ENCODE measurements around the gene FAM53B.

FAM53B gene

GRCh38 chr10:124697837-124698544, 46.2 kb downstream of the FAM53B start:
- no peak overlapping the region for H3K4me3 ChIP-seq
- no peak for DNase-seq (ENCODE audit: low spot score in 2 of 2)
- in situ Hi-C loops (cut with MboI; ENCODE audit: low sequenced_read_pairs), result no loop called here

GRCh38 chr10:124697443-124697836, 46.7 kb downstream of the FAM53B start:
- no peak for DNase-seq (ENCODE audit: low spot score in 2 of 2)
- in situ Hi-C loops (cut with MboI; ENCODE audit: low sequenced_read_pairs), result no loop called here

More at GRCh38 chr10:124697837-124698544, 46.2 kb downstream of the FAM53B start:
- Histone ChIP-seq H3K27me3 (ENCODE audit: low read depth) (no peaks in the 10 kb centered on the region), H3K9me3 (no peaks in the 10 kb centered on the region), H3K36me3 (replicated peaks) (peaks cover 15% of the 10 kb centered on the region), H3K4me1 (peaks cover 8% of the 10 kb centered on the region)

GRCh38 chr10:124696446-124697392, 47.5 kb downstream of the FAM53B start:
- in situ Hi-C loops (cut with MboI; ENCODE audit: low sequenced_read_pairs), result no loop called here
- H3K4me1 ChIP-seq, result peaks cover 21% of the 10 kb centered on the region
- no peak for DNase-seq (ENCODE audit: low spot score in 2 of 2)
- H3K9me3 ChIP-seq, result no peaks in the 10 kb centered on the region
- H3K27me3 ChIP-seq (ENCODE audit: low read depth), result no peaks in the 10 kb centered on the region
- H3K4me3 ChIP-seq, result no peak overlapping the region
- peaks cover 12% of the 10 kb centered on the region for H3K36me3 ChIP-seq (replicated peaks)

More at GRCh38 chr10:124697443-124697836, 46.7 kb downstream of the FAM53B start:
- Histone ChIP-seq H3K36me3 (replicated peaks) (peaks cover 15% of the 10 kb centered on the region), H3K27me3 (ENCODE audit: low read depth) (no peaks in the 10 kb centered on the region), H3K9me3 (no peaks in the 10 kb centered on the region), H3K4me3 (no peak overlapping the region), H3K4me1 (peaks cover 14% of the 10 kb centered on the region)

GRCh38 chr10:124695259-124695658, 48.9 kb downstream of the FAM53B start:
- Histone ChIP-seq H3K27me3 (ENCODE audit: low read depth) (no peaks in the 10 kb centered on the region), H3K4me3 (no peak overlapping the region), H3K9me3 (no peaks in the 10 kb centered on the region), H3K36me3 (replicated peaks) (peaks cover 8% of the 10 kb centered on the region), H3K4me1 (peaks cover 34% of the 10 kb centered on the region)
- no peak for DNase-seq (ENCODE audit: low spot score in 2 of 2)
- in situ Hi-C loops (cut with MboI; ENCODE audit: low sequenced_read_pairs), result no loop called here

- Histone ChIP-seq H3K36me3 (replicated peaks) (peaks cover 12% of the 10 kb centered on the region), H3K4me1 (peaks cover 35% of the 10 kb centered on the region), H3K9me3 (no peaks in the 10 kb centered on the region), H3K27me3 (ENCODE audit: low read depth) (no peaks in the 10 kb centered on the region), H3K4me3 (no peak overlapping the region)
- DNase-seq (ENCODE audit: low spot score in 2 of 2), result no peak
- in situ Hi-C loops (cut with MboI; ENCODE audit: low sequenced_read_pairs), result no loop called here
Measured at GRCh38 chr10:124694481-124695220, 49.5 kb downstream of the FAM53B start.

- Histone ChIP-seq H3K4me1 (peaks cover 35% of the 10 kb centered on the region), H3K27me3 (ENCODE audit: low read depth) (no peaks in the 10 kb centered on the region), H3K36me3 (replicated peaks) (peaks cover 13% of the 10 kb centered on the region), H3K9me3 (no peaks in the 10 kb centered on the region), H3K4me3 (no peak overlapping the region)
- in situ Hi-C loops (cut with MboI; ENCODE audit: low sequenced_read_pairs), result no loop called here
- no peak for DNase-seq (ENCODE audit: low spot score in 2 of 2)
Measured at GRCh38 chr10:124693801-124694416, 50.3 kb downstream of the FAM53B start.

- peaks cover 35% of the 10 kb centered on the region for H3K4me1 ChIP-seq
- no peaks in the 10 kb centered on the region for H3K27me3 ChIP-seq (ENCODE audit: low read depth)
- no peaks in the 10 kb centered on the region for H3K9me3 ChIP-seq
- no peak overlapping the region for H3K4me3 ChIP-seq
- in situ Hi-C loops (cut with MboI; ENCODE audit: low sequenced_read_pairs), result no loop called here
- peaks cover 13% of the 10 kb centered on the region for H3K36me3 ChIP-seq (replicated peaks)
- peak in 1 of 2 experiments; percentile 31 for DNase-seq (ENCODE audit: low spot score in 2 of 2)
Measured at GRCh38 chr10:124693396-124693795, 50.8 kb downstream of the FAM53B start.

GRCh38 chr10:124692100-124692446, 52.1 kb downstream of the FAM53B start:
- Histone ChIP-seq H3K27me3 (ENCODE audit: low read depth) (no peaks in the 10 kb centered on the region), H3K9me3 (no peaks in the 10 kb centered on the region), H3K4me3 (no peak overlapping the region), H3K4me1 (peaks cover 44% of the 10 kb centered on the region), H3K36me3 (replicated peaks) (peaks cover 13% of the 10 kb centered on the region)
- in situ Hi-C loops (cut with MboI; ENCODE audit: low sequenced_read_pairs), result no loop called here
- DNase-seq (ENCODE audit: low spot score in 2 of 2), result no peak

- Histone ChIP-seq H3K4me1 (peaks cover 50% of the 10 kb centered on the region), H3K27me3 (ENCODE audit: low read depth) (no peaks in the 10 kb centered on the region), H3K36me3 (replicated peaks) (peaks cover 13% of the 10 kb centered on the region), H3K9me3 (no peaks in the 10 kb centered on the region), H3K4me3 (no peak overlapping the region)
- DNase-seq (ENCODE audit: low spot score in 2 of 2), result peak; percentile 74 to 82
- in situ Hi-C loops (cut with MboI; ENCODE audit: low sequenced_read_pairs), result no loop called here
Measured at GRCh38 chr10:124691421-124692099, 52.6 kb downstream of the FAM53B start.

GRCh38 chr10:124691002-124691401, 53.2 kb downstream of the FAM53B start:
- peak; percentile 59 to 81 for DNase-seq (ENCODE audit: low spot score in 2 of 2)
- Histone ChIP-seq H3K4me1 (peaks cover 55% of the 10 kb centered on the region), H3K4me3 (no peak overlapping the region), H3K27me3 (ENCODE audit: low read depth) (no peaks in the 10 kb centered on the region), H3K9me3 (no peaks in the 10 kb centered on the region), H3K36me3 (replicated peaks) (peaks cover 10% of the 10 kb centered on the region)
- in situ Hi-C loops (cut with MboI; ENCODE audit: low sequenced_read_pairs), result no loop called here

GRCh38 chr10:124689911-124690498, 54.2 kb downstream of the FAM53B start:
- Histone ChIP-seq H3K4me1 (peaks cover 61% of the 10 kb centered on the region), H3K36me3 (replicated peaks) (peaks cover 6% of the 10 kb centered on the region), H3K4me3 (no peak overlapping the region), H3K9me3 (no peaks in the 10 kb centered on the region), H3K27me3 (ENCODE audit: low read depth) (no peaks in the 10 kb centered on the region)
- no peak for DNase-seq (ENCODE audit: low spot score in 2 of 2)
- in situ Hi-C loops (cut with MboI; ENCODE audit: low sequenced_read_pairs), result no loop called here

- no peaks in the 10 kb centered on the region for H3K9me3 ChIP-seq
- H3K27me3 ChIP-seq (ENCODE audit: low read depth), result no peaks in the 10 kb centered on the region
- in situ Hi-C loops (cut with MboI; ENCODE audit: low sequenced_read_pairs), result no loop called here
- peaks cover 6% of the 10 kb centered on the region for H3K36me3 ChIP-seq (replicated peaks)
- no peak overlapping the region for H3K4me3 ChIP-seq
- H3K4me1 ChIP-seq, result peaks cover 61% of the 10 kb centered on the region
- no peak for DNase-seq (ENCODE audit: low spot score in 2 of 2)
Measured at GRCh38 chr10:124688889-124689670, 55.1 kb downstream of the FAM53B start.

Data from HAP-1 (cell line).